ENCODE measurements around the gene PHAF1.

PHAF1 gene

DNA sequence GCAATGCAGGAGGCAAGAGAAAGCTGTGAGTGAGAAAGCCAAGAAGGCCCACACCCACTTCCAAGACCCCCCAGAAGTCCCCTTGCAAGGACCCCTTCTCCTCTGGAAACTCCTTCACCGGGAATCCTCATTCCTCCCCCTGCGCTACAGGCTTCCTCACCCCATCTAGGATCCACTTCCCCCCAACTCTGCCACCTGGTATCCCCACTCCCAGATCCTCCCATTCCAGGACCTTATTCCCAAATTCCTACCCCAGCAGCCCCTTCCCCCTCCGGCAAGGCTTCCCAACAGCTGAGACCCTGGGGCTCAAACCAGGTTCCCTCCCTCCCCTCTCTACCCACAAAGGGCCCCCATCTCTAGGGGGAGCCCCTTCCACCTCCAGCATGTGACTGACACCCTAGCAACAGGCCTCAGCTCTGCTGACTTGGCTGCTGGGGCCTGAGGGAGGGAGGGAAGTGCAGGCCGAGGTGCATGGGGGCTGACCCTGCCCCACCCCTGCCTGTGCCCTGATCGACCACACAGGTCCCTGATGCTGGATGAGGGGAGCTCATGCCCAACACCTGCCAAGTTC, 56.9 kb downstream of the PHAF1 start:
- no peak for ATAC-seq (replicated peaks)
- no peaks in the 10 kb centered on the region for H3K9me3 Mint-ChIP-seq
- H3K4me1 Mint-ChIP-seq: peaks cover 36 to 66% of the 10 kb centered on the region in 2 donors
- peaks cover 0 to 2% of the 10 kb centered on the region in 2 donors for H3K36me3 Mint-ChIP-seq
- H3K27me3 Mint-ChIP-seq: peaks cover 69 to 91% of the 10 kb centered on the region in 2 donors
- DNase-seq: no peak
- H3K27ac Mint-ChIP-seq: peak overlapping the region; percentile 25
- no peak overlapping the region for H3K4me3 Mint-ChIP-seq

DNA sequence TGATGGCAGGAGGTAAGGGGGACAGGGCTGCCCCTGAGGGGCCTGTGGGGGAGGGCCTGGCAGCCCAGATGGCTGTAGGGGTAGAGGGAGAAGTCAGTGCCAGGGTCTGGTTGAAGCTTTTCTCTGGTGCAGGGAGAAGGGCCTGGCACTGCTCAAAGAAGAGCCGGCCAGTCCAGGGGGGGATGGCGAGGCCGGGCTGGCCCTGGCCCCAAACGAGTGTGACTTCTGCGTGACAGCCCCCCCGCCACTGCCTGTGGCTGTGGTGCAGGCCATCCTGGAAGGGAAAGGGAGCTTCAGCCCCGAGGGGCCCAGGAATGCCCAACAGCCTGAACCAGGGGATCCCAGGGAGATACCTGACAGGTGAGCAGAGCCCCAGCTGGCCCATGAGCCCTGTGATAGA, 57.8 kb downstream of the PHAF1 start:
- H3K4me3 Mint-ChIP-seq: no peak overlapping the region
- peaks cover 75 to 91% of the 10 kb centered on the region in 2 donors for H3K27me3 Mint-ChIP-seq
- ATAC-seq (replicated peaks): no peak
- H3K36me3 Mint-ChIP-seq: no peaks in the 10 kb centered on the region
- peaks cover 34 to 58% of the 10 kb centered on the region in 2 donors for H3K4me1 Mint-ChIP-seq
- H3K9me3 Mint-ChIP-seq: no peaks in the 10 kb centered on the region
- H3K27ac Mint-ChIP-seq: no peak overlapping the region
- no peak for DNase-seq

DNA sequence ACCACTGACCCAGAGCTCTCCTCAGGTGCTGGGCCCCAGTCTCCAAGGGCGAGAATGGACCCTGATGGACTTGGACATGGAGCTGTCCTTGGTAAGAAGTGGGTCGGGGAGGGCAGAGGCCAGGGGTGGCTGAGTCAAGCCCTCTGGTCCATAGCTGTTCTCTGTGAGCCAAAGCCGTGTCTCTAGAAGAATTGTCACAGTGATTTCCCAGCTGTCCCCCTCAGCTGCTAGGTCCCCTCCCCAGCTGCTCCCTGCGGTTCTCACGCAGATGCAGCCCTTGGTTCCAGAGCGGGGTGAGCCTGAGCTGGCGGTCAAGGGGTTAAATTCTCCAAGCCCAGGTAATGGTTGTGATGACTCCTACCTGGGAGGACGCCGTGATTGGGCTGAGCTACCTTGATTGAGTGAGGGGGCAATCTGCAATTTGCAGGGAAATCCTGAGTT, 59.3 kb downstream of the PHAF1 start:
- DNase-seq (no peak), ATAC-seq (replicated peaks) (no peak)
- Mint-ChIP-seq H3K36me3 (no peaks in the 10 kb centered on the region), H3K9me3 (no peaks in the 10 kb centered on the region), H3K4me1 (peaks cover 40 to 54% of the 10 kb centered on the region in 2 donors), H3K27ac (no peak overlapping the region), H3K27me3 (peaks cover 83 to 94% of the 10 kb centered on the region in 2 donors), H3K4me3 (no peak overlapping the region)

DNA sequence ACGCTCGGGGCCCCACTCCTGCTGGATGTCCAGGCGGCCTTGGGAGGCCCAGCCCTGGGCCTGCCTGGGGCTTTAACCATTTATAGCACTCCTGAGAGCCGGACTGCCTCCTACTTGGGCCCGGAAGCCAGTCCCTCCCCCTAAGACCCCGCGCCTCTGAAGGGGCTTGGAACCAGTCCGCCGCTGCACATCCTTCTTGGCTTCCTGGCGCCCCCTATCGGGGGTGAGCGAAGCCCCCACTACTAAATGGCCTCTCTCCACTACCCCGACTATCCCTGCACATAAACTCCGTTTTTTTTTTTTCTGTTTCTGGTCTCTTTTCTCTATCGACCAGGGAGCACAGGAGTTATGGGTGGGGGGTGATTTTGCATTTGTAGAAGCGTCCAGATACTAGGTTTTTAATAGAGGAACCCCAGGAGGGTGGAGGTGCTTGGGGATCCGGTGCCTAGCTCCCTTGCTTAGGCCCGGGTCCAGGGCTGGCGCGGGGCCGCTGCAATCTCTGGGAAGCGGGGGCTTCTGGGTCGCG, 60.0 kb downstream of the PHAF1 start:
- H3K36me3 Mint-ChIP-seq: no peaks in the 10 kb centered on the region
- no peaks in the 10 kb centered on the region for H3K9me3 Mint-ChIP-seq
- H3K27ac Mint-ChIP-seq: peak overlapping the region; percentile 76
- H3K27me3 Mint-ChIP-seq: peaks cover 82 to 95% of the 10 kb centered on the region in 2 donors
- DNase-seq (no peak), ATAC-seq (replicated peaks) (peak in 1 of 2 donors; percentile 8)
- peak overlapping the region; percentile 77 to 86 for H3K4me3 Mint-ChIP-seq
- peaks cover 40 to 58% of the 10 kb centered on the region in 2 donors for H3K4me1 Mint-ChIP-seq

GRCh38 chr16:67170168-67170948, 60.6 kb downstream of the PHAF1 start, which contains the start of gene NOL3:
Gene NOL3, plus strand, starts transcription at chr16:67170538.
- DNase-seq (no peak), ATAC-seq (replicated peaks) (peak; percentile 41 to 44)
- H3K4me1 Mint-ChIP-seq: peaks cover 36 to 51% of the 10 kb centered on the region in 2 donors
- H3K27ac Mint-ChIP-seq: peak within 1 kb of the TSS; percentile 76
- no peaks in the 10 kb centered on the region for H3K36me3 Mint-ChIP-seq
- peaks cover 77 to 92% of the 10 kb centered on the region in 2 donors for H3K27me3 Mint-ChIP-seq
- H3K9me3 Mint-ChIP-seq: no peaks in the 10 kb centered on the region
- peak within 1 kb of the TSS; percentile 77 to 86 for H3K4me3 Mint-ChIP-seq

GRCh38 chr16:67170949-67171649, 61.4 kb downstream of the PHAF1 start:
- no peak for DNase-seq

DNA sequence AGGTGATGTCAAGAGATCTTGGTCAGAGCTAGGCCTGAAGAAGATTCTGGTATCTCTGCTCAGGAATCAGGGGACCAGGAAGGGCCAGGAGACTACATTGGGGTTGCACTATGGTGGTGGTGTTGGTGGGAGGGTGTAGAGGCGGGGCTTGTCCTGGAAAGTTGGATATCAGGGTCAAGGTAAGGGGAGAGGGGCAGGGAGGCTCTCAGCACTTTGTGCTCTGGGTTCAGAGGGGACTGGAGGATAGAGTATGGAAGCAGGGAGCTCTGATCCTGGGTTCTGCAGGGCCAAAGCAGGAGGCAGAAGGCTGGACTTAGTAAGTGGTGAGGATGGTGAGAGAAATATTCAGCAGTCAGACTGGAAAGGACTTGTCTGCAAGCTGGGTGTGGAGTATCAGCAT, 63.6 kb downstream of the PHAF1 start:
- Mint-ChIP-seq H3K27me3 (peaks cover 78 to 91% of the 10 kb centered on the region in 2 donors), H3K27ac (no peak overlapping the region), H3K36me3 (no peaks in the 10 kb centered on the region), H3K4me3 (peak overlapping the region; percentile 80 to 83), H3K9me3 (no peaks in the 10 kb centered on the region), H3K4me1 (peaks cover 36 to 46% of the 10 kb centered on the region in 2 donors)
- no peak for ATAC-seq (replicated peaks)
- DNase-seq: no peak

More at GRCh38 chr16:67170949-67171649, 61.4 kb downstream of the PHAF1 start:
- Mint-ChIP-seq H3K9me3 (no peaks in the 10 kb centered on the region), H3K4me1 (peaks cover 35 to 49% of the 10 kb centered on the region in 2 donors), H3K36me3 (no peaks in the 10 kb centered on the region), H3K4me3 (peak overlapping the region; percentile 77 to 86), H3K27ac (peak overlapping the region; percentile 48), H3K27me3 (peaks cover 76 to 92% of the 10 kb centered on the region in 2 donors)
- peak; percentile 13 to 17 for ATAC-seq (replicated peaks)

GRCh38 chr16:67173808-67174705, 64.3 kb downstream of the PHAF1 start:
- Mint-ChIP-seq H3K4me1 (peaks cover 36 to 50% of the 10 kb centered on the region in 2 donors), H3K27ac (no peak overlapping the region), H3K27me3 (peaks cover 78 to 91% of the 10 kb centered on the region in 2 donors), H3K36me3 (peaks cover 2 to 3% of the 10 kb centered on the region in 2 donors), H3K4me3 (peak overlapping the region; percentile 80 to 83), H3K9me3 (no peaks in the 10 kb centered on the region)
- DNase-seq (no peak), ATAC-seq (replicated peaks) (peak; percentile 73 to 74)

DNA sequence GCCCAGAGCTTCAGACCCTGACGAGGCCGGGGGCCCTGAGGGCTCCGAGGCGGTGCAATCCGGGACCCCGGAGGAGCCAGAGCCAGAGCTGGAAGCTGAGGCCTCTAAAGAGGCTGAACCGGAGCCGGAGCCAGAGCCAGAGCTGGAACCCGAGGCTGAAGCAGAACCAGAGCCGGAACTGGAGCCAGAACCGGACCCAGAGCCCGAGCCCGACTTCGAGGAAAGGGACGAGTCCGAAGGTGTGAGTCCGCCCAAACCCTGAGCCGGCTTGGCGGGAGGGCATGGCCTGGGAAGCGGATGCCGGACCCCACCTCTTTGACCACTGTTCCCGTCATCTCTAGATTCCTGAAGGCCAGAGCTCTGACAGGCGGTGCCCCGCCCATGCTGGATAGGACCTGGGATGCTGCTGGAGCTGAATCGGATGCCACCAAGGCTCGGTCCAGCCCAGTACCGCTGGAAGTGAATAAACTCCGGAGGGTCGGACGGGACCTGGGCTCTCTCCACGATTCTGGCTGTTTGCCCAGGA, 65.0 kb downstream of the PHAF1 start:
- H3K4me1 Mint-ChIP-seq: peaks cover 34 to 45% of the 10 kb centered on the region in 2 donors
- no peak for DNase-seq
- peaks cover 73 to 90% of the 10 kb centered on the region in 2 donors for H3K27me3 Mint-ChIP-seq
- no peaks in the 10 kb centered on the region for H3K9me3 Mint-ChIP-seq
- H3K36me3 Mint-ChIP-seq: peaks cover 3 to 4% of the 10 kb centered on the region in 2 donors
- ATAC-seq (replicated peaks): no peak
- H3K4me3 Mint-ChIP-seq: peak overlapping the region in 1 of 2 donors; percentile 80
- H3K27ac Mint-ChIP-seq: no peak overlapping the region

GRCh38 chr16:67176662-67177061, 66.9 kb downstream of the PHAF1 start:
- peaks cover 3 to 4% of the 10 kb centered on the region in 2 donors for H3K36me3 Mint-ChIP-seq

GRCh38 chr16:67177743-67178699, 68.3 kb downstream of the PHAF1 start:
- Mint-ChIP-seq H3K4me1 (peaks cover 19 to 34% of the 10 kb centered on the region in 2 donors), H3K27me3 (peaks cover 46 to 59% of the 10 kb centered on the region in 2 donors), H3K36me3 (peaks cover 3 to 4% of the 10 kb centered on the region in 2 donors), H3K27ac (no peak overlapping the region), H3K9me3 (no peaks in the 10 kb centered on the region), H3K4me3 (peak overlapping the region; percentile 52 to 62)
- no peak for DNase-seq
- ATAC-seq (replicated peaks): peak; percentile 52 to 59

More at GRCh38 chr16:67176662-67177061, 66.9 kb downstream of the PHAF1 start:
- ATAC-seq (replicated peaks) (no peak), DNase-seq (no peak)
- no peak overlapping the region for H3K4me3 Mint-ChIP-seq
- H3K27ac Mint-ChIP-seq: no peak overlapping the region
- H3K4me1 Mint-ChIP-seq: peaks cover 22 to 35% of the 10 kb centered on the region in 2 donors
- H3K27me3 Mint-ChIP-seq: peaks cover 58 to 73% of the 10 kb centered on the region in 2 donors
- H3K9me3 Mint-ChIP-seq: no peaks in the 10 kb centered on the region

- ATAC-seq (replicated peaks) (no peak), DNase-seq (no peak)
- Mint-ChIP-seq H3K4me3 (no peak overlapping the region), H3K4me1 (peaks cover 7 to 20% of the 10 kb centered on the region in 2 donors), H3K9me3 (no peaks in the 10 kb centered on the region), H3K36me3 (peaks cover 3 to 4% of the 10 kb centered on the region in 2 donors), H3K27me3 (peaks cover 34 to 45% of the 10 kb centered on the region in 2 donors), H3K27ac (no peak overlapping the region)
These were observed 69.8 kb downstream of the PHAF1 start for GRCh38 chr16:67179421-67180080.

Measured in stimulated activated naive B cell treated with anti-CD40 and anti-IgM and Interleukin-4, amounts not matched to agents 10 μg/mL and 1 μg/mL and 100 μg/mL, for 72 hours (primary cell).